ENCODE results near the gene SLC8B1. TPM values are rescaled to one million over a fixed set of nuclear protein-coding genes. Genes with fewer than 3 reads are reported as not detected.

Gene SLC8B1
- total RNA-seq, 1 experiment from 2014 or later: 8.2 TPM

GRCh38 chr12:113277511-113277910 is 57.4 kb downstream of the SLC8B1 start:
- ChIA-PET CTCF (no interaction called here), POLR2A (ENCODE audit: low non-redundant PET) (no interaction called here)
- Histone ChIP-seq H3K27me3 (replicated peaks; ENCODE audit: insufficient read depth, low read depth, low read length, poor library complexity) (no peaks in the 10 kb centered on the region), H3K27ac (ENCODE audit: low read depth, low read length, poor library complexity, severe bottlenecking) (no peak overlapping the region), H3K4me3 (ENCODE audit: low read depth, low read length, poor library complexity, severe bottlenecking) (no peak overlapping the region), H3K36me3 (ENCODE audit: insufficient read depth, low read length, poor library complexity, severe bottlenecking) (no peaks in the 10 kb centered on the region), H3K9me3 (ENCODE audit: low read depth, low read length, poor library complexity, severe bottlenecking) (no peaks in the 10 kb centered on the region), H3K4me1 (ENCODE audit: insufficient read depth, low read length, poor library complexity, severe bottlenecking) (no peaks in the 10 kb centered on the region)
- TF ChIP-seq CTCF (conservative IDR thresholded peaks at IDR 0.05; ENCODE audit: low read depth, low read length): no peak
- no peak for TF ChIP-seq EZH2 (IDR thresholded peaks at IDR 0.05; ENCODE audit: borderline replicate concordance, low read depth, low read length, poor library complexity, severe bottlenecking)
- intact Hi-C loops (cut with micrococcal nuclease; ENCODE audit: unreplicated experiment): no loop called here
- BruUV-seq (replicated peaks): no TSS peak
- no peak for DNase-seq (ENCODE audit: low spot score)

GRCh38 chr12:113276946-113277500 is 57.9 kb downstream of the SLC8B1 start:
- no peak overlapping the region for H3K27ac ChIP-seq (ENCODE audit: low read depth, low read length, poor library complexity, severe bottlenecking)
- POLR2A ChIA-PET (ENCODE audit: low non-redundant PET): no interaction called here
- CTCF ChIA-PET: interaction anchor here (0.6 kb wide), 1 partner anchor 34 kb away, joined by 7 read pairs; no protein-coding TSS in a partner anchor

GRCh38 chr12:113276306-113276705 is 58.6 kb downstream of the SLC8B1 start:
- BruUV-seq (replicated peaks): no TSS peak
- intact Hi-C loops (cut with micrococcal nuclease; ENCODE audit: unreplicated experiment): no loop called here
- Histone ChIP-seq H3K4me1 (ENCODE audit: insufficient read depth, low read length, poor library complexity, severe bottlenecking) (no peaks in the 10 kb centered on the region), H3K27me3 (replicated peaks; ENCODE audit: insufficient read depth, low read depth, low read length, poor library complexity) (no peaks in the 10 kb centered on the region), H3K4me3 (ENCODE audit: low read depth, low read length, poor library complexity, severe bottlenecking) (no peak overlapping the region), H3K27ac (ENCODE audit: low read depth, low read length, poor library complexity, severe bottlenecking) (no peak overlapping the region), H3K36me3 (ENCODE audit: insufficient read depth, low read length, poor library complexity, severe bottlenecking) (no peaks in the 10 kb centered on the region), H3K9me3 (ENCODE audit: low read depth, low read length, poor library complexity, severe bottlenecking) (no peaks in the 10 kb centered on the region)
- ChIA-PET POLR2A (ENCODE audit: low non-redundant PET) (no interaction called here), CTCF (interaction anchor here (0.6 kb wide), 1 partner anchor 35 kb away, joined by 7 read pairs; no protein-coding TSS in a partner anchor)
- TF ChIP-seq CTCF (conservative IDR thresholded peaks at IDR 0.05; ENCODE audit: low read depth, low read length) (no peak), EZH2 (IDR thresholded peaks at IDR 0.05; ENCODE audit: borderline replicate concordance, low read depth, low read length, poor library complexity, severe bottlenecking) (no peak)
- DNase-seq (ENCODE audit: low spot score): no peak

More at GRCh38 chr12:113276946-113277500, 57.9 kb downstream of the SLC8B1 start:
- TF ChIP-seq CTCF (conservative IDR thresholded peaks at IDR 0.05; ENCODE audit: low read depth, low read length): no peak
- intact Hi-C loops (cut with micrococcal nuclease; ENCODE audit: unreplicated experiment): no loop called here
- DNase-seq (ENCODE audit: low spot score): no peak
- H3K9me3 ChIP-seq (ENCODE audit: low read depth, low read length, poor library complexity, severe bottlenecking): no peaks in the 10 kb centered on the region
- H3K27me3 ChIP-seq (replicated peaks; ENCODE audit: insufficient read depth, low read depth, low read length, poor library complexity): no peaks in the 10 kb centered on the region
- H3K36me3 ChIP-seq (ENCODE audit: insufficient read depth, low read length, poor library complexity, severe bottlenecking): no peaks in the 10 kb centered on the region
- H3K4me3 ChIP-seq (ENCODE audit: low read depth, low read length, poor library complexity, severe bottlenecking): no peak overlapping the region
- H3K4me1 ChIP-seq (ENCODE audit: insufficient read depth, low read length, poor library complexity, severe bottlenecking): no peaks in the 10 kb centered on the region
- BruUV-seq (replicated peaks): no TSS peak
